Neural cell (in vitro differentiated cells): ENCODE results near the gene CDKAL1. TPM values are rescaled to one million over a fixed set of nuclear protein-coding genes. Genes with fewer than 3 reads are reported as not detected.

Experiments
- H2AFZ ChIP-seq: fragments of 200-600, 300-800 bp; sonication (generic), shearing (Covaris generic); 2 replicates; pipeline ENCODE4 v1.6.0; 2014; ENCODE audit warnings: low read depth, mild to moderate bottlenecking, antibody characterized with exemption, low read length, moderate library complexity
- H3F3A ChIP-seq: fragments of 200-600 bp; shearing (Covaris generic); 2 replicates; pipeline ENCODE4 v1.6.1; 2016; ENCODE audit warnings: mild to moderate bottlenecking, moderate library complexity, mixed read lengths, antibody characterized with exemption, low read length; ENCODE audit not compliant: insufficient read depth, poor library complexity, severe bottlenecking
- H3K27ac ChIP-seq: fragments of 200-600, 300-800 bp; sonication (generic), shearing (Covaris generic); 2 replicates; pipeline ENCODE4 v1.5.1; 2014; ENCODE audit warnings: mild to moderate bottlenecking, low read length, moderate library complexity
- H3K27me3 ChIP-seq: fragments of 300-800, 200-600 bp; sonication (generic), shearing (Covaris generic); 2 replicates; pipeline ENCODE4 v1.6.0; 2014; ENCODE audit warnings: mild to moderate bottlenecking, low read depth, low read length, moderate library complexity; ENCODE audit not compliant: insufficient read depth
- H3K36me3 ChIP-seq: fragments of 300-800, 200-600 bp; sonication (generic), shearing (Covaris generic); 2 replicates; pipeline ENCODE4 v1.5.1; 2014; ENCODE audit warnings: mild to moderate bottlenecking, antibody characterized with exemption, low read length, moderate library complexity; ENCODE audit not compliant: insufficient read depth
- H3K4me2 ChIP-seq: fragments of 300-800, 200-600 bp; sonication (generic), shearing (Covaris generic); 2 replicates; pipeline ENCODE4 v1.6.0; 2014; ENCODE audit warnings: mild to moderate bottlenecking, low read length
- H3K4me3 ChIP-seq: fragments of 300-800, 200-600 bp; sonication (generic), shearing (Covaris generic); 2 replicates; pipeline ENCODE4 v1.5.1; 2014; ENCODE audit warnings: mild to moderate bottlenecking, low read length, moderate library complexity
- H3K79me2 ChIP-seq: fragments of 200-600 bp; shearing (Covaris generic); replicated peaks from 2 replicates; pipeline ENCODE4 v1.6.0; 2014; ENCODE audit warnings: mild to moderate bottlenecking, low read length, moderate library complexity; ENCODE audit not compliant: insufficient read depth
- H3K9ac ChIP-seq: fragments of 300-800, 200-600 bp; sonication (generic), shearing (Covaris generic); 2 replicates; pipeline ENCODE4 v1.6.1; 2016; ENCODE audit warnings: mild to moderate bottlenecking, low read length, mixed read lengths
- H3K9me2 ChIP-seq: fragments of 200-600 bp; shearing (Covaris generic); 2 replicates; pipeline ENCODE4 v1.6.1; 2016; ENCODE audit warnings: mild to moderate bottlenecking, low read length, mixed read lengths; ENCODE audit not compliant: insufficient read depth
- H3K9me3 ChIP-seq: fragments of 200-600, 300-800 bp; sonication (generic), shearing (Covaris generic); 2 replicates; pipeline ENCODE4 v1.6.1; 2016; ENCODE audit warnings: mild to moderate bottlenecking, mixed run types, low read length, moderate library complexity, mixed read lengths
- H4K20me1 ChIP-seq: fragments of 200-600 bp; shearing (Covaris generic); 2 replicates; pipeline ENCODE4 v1.6.1; 2016; ENCODE audit warnings: mild to moderate bottlenecking, mixed run types; ENCODE audit not compliant: insufficient read depth
- EP300 ChIP-seq: fragments of 450-650 bp; conservative IDR thresholded peaks from 2 replicates; pipeline ENCODE4 v1.6.1; 2014; ENCODE audit warnings: antibody characterized with exemption, mild to moderate bottlenecking, moderate library complexity; ENCODE audit not compliant: poor library complexity, severe bottlenecking
- EZH2 ChIP-seq: fragments of 200-600, 300-800 bp; shearing (Covaris generic), sonication (generic); IDR thresholded peaks from 2 replicates; pipeline ENCODE4 v1.6.1; 2014; ENCODE audit warnings: antibody characterized with exemption, low read length, borderline replicate concordance, mild to moderate bottlenecking; ENCODE audit not compliant: insufficient read depth, poor library complexity, severe bottlenecking
- MXI1 ChIP-seq: fragments of 450-650 bp; conservative IDR thresholded peaks from 2 replicates; pipeline ENCODE4 v1.6.1; 2014; ENCODE audit warnings: antibody characterized with exemption, mild to moderate bottlenecking; ENCODE audit not compliant: poor library complexity, severe bottlenecking
- POLR2AphosphoS5 ChIP-seq: IDR thresholded peaks from 2 replicates; pipeline ENCODE4 v1.6.1; 2012
- RAD21 ChIP-seq: fragments of 450-650 bp; conservative IDR thresholded peaks from 2 replicates; pipeline ENCODE4 v1.6.1; 2014; ENCODE audit warnings: antibody characterized with exemption, mild to moderate bottlenecking, moderate library complexity
- SMC3 ChIP-seq: fragments of 450-650 bp; conservative IDR thresholded peaks from 2 replicates; pipeline ENCODE4 v1.6.1; 2014; ENCODE audit warnings: antibody characterized with exemption, mild to moderate bottlenecking, moderate library complexity; ENCODE audit not compliant: poor library complexity
- TAF1 ChIP-seq: IDR thresholded peaks from 2 replicates; pipeline ENCODE4 v1.6.1; 2012; ENCODE audit warnings: low read depth
- polyA plus RNA-seq: library from polyadenylated mRNA; depleted of rRNA; stranded (reverse); fragments of >200 nt; gene quantifications from 2 replicates; pipeline ENCODE4 v1.2.3, GENCODE V29; 2014
- TF ChIP-seq, protein P1 (sequence below): IDR thresholded peaks from 2 replicates; pipeline ENCODE4 v1.6.1; 2012; ENCODE audit warnings: borderline replicate concordance
- TF ChIP-seq, protein P2 (sequence below): fragments of 450-650 bp; IDR thresholded peaks from 2 replicates; pipeline ENCODE4 v1.5.1; 2014; ENCODE audit warnings: antibody characterized with exemption, mild to moderate bottlenecking, moderate library complexity; ENCODE audit not compliant: poor library complexity, severe bottlenecking

The CDKAL1 gene
- polyA plus RNA-seq, 1 donor from 2014 or later, result 10.7 TPM

GRCh38 chr6:21176197-21176596 is 641.9 kb downstream of the CDKAL1 start:
- H4K20me1 ChIP-seq, result no peaks in the 10 kb centered on the region
- H3K9ac ChIP-seq, result no peak overlapping the region
- no peaks in the 10 kb centered on the region for H3K36me3 ChIP-seq
- H3K27me3 ChIP-seq, result no peaks in the 10 kb centered on the region
- no peak overlapping the region for H3K4me2 ChIP-seq
- H3K9me2 ChIP-seq, result no peaks in the 10 kb centered on the region
- no peaks in the 10 kb centered on the region for H3F3A ChIP-seq
- H3K4me3 ChIP-seq, result no peak overlapping the region
- no peak overlapping the region for H2AFZ ChIP-seq
- no peaks in the 10 kb centered on the region for H3K79me2 ChIP-seq
- H3K27ac ChIP-seq, result no peak overlapping the region
- TF ChIP-seq, protein P1, sequence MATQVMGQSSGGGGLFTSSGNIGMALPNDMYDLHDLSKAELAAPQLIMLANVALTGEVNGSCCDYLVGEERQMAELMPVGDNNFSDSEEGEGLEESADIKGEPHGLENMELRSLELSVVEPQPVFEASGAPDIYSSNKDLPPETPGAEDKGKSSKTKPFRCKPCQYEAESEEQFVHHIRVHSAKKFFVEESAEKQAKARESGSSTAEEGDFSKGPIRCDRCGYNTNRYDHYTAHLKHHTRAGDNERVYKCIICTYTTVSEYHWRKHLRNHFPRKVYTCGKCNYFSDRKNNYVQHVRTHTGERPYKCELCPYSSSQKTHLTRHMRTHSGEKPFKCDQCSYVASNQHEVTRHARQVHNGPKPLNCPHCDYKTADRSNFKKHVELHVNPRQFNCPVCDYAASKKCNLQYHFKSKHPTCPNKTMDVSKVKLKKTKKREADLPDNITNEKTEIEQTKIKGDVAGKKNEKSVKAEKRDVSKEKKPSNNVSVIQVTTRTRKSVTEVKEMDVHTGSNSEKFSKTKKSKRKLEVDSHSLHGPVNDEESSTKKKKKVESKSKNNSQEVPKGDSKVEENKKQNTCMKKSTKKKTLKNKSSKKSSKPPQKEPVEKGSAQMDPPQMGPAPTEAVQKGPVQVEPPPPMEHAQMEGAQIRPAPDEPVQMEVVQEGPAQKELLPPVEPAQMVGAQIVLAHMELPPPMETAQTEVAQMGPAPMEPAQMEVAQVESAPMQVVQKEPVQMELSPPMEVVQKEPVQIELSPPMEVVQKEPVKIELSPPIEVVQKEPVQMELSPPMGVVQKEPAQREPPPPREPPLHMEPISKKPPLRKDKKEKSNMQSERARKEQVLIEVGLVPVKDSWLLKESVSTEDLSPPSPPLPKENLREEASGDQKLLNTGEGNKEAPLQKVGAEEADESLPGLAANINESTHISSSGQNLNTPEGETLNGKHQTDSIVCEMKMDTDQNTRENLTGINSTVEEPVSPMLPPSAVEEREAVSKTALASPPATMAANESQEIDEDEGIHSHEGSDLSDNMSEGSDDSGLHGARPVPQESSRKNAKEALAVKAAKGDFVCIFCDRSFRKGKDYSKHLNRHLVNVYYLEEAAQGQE, result no peak
- no peak for TF ChIP-seq MXI1
- no peak for TF ChIP-seq EZH2
- no peak for TF ChIP-seq RAD21
- TF ChIP-seq SMC3, result no peak
- no peak for TF ChIP-seq EP300
- no peak for TF ChIP-seq TAF1
- TF ChIP-seq, protein P2, sequence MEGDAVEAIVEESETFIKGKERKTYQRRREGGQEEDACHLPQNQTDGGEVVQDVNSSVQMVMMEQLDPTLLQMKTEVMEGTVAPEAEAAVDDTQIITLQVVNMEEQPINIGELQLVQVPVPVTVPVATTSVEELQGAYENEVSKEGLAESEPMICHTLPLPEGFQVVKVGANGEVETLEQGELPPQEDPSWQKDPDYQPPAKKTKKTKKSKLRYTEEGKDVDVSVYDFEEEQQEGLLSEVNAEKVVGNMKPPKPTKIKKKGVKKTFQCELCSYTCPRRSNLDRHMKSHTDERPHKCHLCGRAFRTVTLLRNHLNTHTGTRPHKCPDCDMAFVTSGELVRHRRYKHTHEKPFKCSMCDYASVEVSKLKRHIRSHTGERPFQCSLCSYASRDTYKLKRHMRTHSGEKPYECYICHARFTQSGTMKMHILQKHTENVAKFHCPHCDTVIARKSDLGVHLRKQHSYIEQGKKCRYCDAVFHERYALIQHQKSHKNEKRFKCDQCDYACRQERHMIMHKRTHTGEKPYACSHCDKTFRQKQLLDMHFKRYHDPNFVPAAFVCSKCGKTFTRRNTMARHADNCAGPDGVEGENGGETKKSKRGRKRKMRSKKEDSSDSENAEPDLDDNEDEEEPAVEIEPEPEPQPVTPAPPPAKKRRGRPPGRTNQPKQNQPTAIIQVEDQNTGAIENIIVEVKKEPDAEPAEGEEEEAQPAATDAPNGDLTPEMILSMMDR, result no peak
- TF ChIP-seq POLR2AphosphoS5, result no peak
- no peaks in the 10 kb centered on the region for H3K9me3 ChIP-seq

DNA sequence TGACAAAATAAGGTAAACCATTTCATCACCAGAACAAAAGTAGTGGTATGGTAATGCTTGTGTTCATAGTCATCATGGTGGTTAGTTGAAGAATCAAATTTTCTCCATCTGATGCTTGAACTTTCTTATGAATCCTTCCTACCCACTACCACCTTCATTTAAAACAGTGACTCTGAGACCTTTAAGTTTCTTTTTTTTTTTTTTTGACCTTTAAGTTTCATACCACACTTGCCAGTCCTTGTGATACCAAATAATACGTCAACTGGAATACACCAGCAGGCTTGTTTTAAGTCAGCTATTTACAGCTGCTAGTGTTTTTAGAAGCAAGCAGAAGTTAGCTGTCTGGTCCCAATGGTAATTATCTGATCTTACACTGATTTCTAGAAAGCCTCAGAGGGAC is 645.9 kb downstream of the CDKAL1 start:
- TF ChIP-seq RAD21, result no peak
- TF ChIP-seq POLR2AphosphoS5, result no peak
- TF ChIP-seq EZH2, result no peak
- no peak for TF ChIP-seq SMC3
- TF ChIP-seq EP300, result no peak
- no peak for TF ChIP-seq TAF1
- TF ChIP-seq, protein P1, result no peak
- no peak for TF ChIP-seq MXI1
- TF ChIP-seq, protein P2, result no peak
- H3K4me3 ChIP-seq, result no peak overlapping the region
- no peaks in the 10 kb centered on the region for H3K79me2 ChIP-seq
- no peak overlapping the region for H3K27ac ChIP-seq
- no peak overlapping the region for H2AFZ ChIP-seq
- no peaks in the 10 kb centered on the region for H3K9me3 ChIP-seq
- H3K9me2 ChIP-seq, result no peaks in the 10 kb centered on the region
- H3K27me3 ChIP-seq, result no peaks in the 10 kb centered on the region
- no peaks in the 10 kb centered on the region for H3F3A ChIP-seq
- H3K9ac ChIP-seq, result no peak overlapping the region
- H3K36me3 ChIP-seq, result no peaks in the 10 kb centered on the region
- no peak overlapping the region for H3K4me2 ChIP-seq
- no peaks in the 10 kb centered on the region for H4K20me1 ChIP-seq
